Measurements from ENCODE around the gene RASGRP2.

Gene RASGRP2

GRCh38 chr11:64687643-64688533 is 56.1 kb downstream of the RASGRP2 start:
- no peak for TF ChIP-seq ARNTL (CRISPR knock-in tag; IDR thresholded peaks at IDR 0.05; ENCODE audit: borderline replicate concordance, low read depth)
- no peak for TF ChIP-seq ZNF565 (CRISPR knock-in tag; conservative IDR thresholded peaks at IDR 0.05; ENCODE audit: low read depth)
- TF ChIP-seq TCF4 (CRISPR knock-in tag; IDR thresholded peaks at IDR 0.05; ENCODE audit: borderline replicate concordance): no peak
- TF ChIP-seq, protein P1, sequence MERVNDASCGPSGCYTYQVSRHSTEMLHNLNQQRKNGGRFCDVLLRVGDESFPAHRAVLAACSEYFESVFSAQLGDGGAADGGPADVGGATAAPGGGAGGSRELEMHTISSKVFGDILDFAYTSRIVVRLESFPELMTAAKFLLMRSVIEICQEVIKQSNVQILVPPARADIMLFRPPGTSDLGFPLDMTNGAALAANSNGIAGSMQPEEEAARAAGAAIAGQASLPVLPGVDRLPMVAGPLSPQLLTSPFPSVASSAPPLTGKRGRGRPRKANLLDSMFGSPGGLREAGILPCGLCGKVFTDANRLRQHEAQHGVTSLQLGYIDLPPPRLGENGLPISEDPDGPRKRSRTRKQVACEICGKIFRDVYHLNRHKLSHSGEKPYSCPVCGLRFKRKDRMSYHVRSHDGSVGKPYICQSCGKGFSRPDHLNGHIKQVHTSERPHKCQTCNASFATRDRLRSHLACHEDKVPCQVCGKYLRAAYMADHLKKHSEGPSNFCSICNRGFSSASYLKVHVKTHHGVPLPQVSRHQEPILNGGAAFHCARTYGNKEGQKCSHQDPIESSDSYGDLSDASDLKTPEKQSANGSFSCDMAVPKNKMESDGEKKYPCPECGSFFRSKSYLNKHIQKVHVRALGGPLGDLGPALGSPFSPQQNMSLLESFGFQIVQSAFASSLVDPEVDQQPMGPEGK (CRISPR knock-in tag; IDR thresholded peaks at IDR 0.05; ENCODE audit: borderline replicate concordance): no peak
- TF ChIP-seq GLIS3 (CRISPR knock-in tag; IDR thresholded peaks at IDR 0.05): no peak
- TF ChIP-seq ZNF70 (CRISPR knock-in tag; IDR thresholded peaks at IDR 0.05): no peak
- peak; percentile 6; the same call in 2 of the 3 replicates for ATAC-seq

DNA sequence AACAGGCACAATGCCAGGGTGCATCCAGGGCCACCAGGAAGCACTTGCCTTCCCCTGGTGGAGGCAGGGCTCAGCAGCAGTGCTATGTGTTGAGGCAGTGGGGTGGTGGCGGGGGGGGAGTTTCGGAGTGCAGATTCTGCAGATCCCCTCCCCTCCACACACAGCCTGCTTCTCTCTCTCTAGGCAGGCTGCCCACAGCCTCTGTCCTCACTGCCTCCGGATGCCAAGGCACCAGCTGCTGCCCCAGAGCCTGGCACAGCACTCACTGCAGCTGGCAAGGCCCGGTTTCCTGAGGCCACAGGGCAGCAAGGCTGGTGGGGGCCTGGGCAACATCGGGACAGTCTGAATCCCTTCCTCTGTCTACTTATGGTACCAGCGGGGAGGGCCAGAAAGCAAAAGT is 56.7 kb downstream of the RASGRP2 start:
- TF ChIP-seq OSR1 (CRISPR knock-in tag; IDR thresholded peaks at IDR 0.05) (no peak), SNAI2 (CRISPR knock-in tag; IDR thresholded peaks at IDR 0.05) (no peak), ZNF70 (CRISPR knock-in tag; IDR thresholded peaks at IDR 0.05) (no peak), ARNTL (CRISPR knock-in tag; IDR thresholded peaks at IDR 0.05; ENCODE audit: borderline replicate concordance, low read depth) (no peak), ZNF565 (CRISPR knock-in tag; conservative IDR thresholded peaks at IDR 0.05; ENCODE audit: low read depth) (no peak), ZFP30 (CRISPR knock-in tag; IDR thresholded peaks at IDR 0.05) (no peak), TCF4 (CRISPR knock-in tag; IDR thresholded peaks at IDR 0.05; ENCODE audit: borderline replicate concordance) (no peak), CSDC2 (CRISPR knock-in tag; IDR thresholded peaks at IDR 0.05) (no peak), CREB5 (CRISPR knock-in tag; IDR thresholded peaks at IDR 0.05; ENCODE audit: low read depth) (no peak), ESRRG (CRISPR knock-in tag; IDR thresholded peaks at IDR 0.05) (no peak), ISL1 (CRISPR knock-in tag; IDR thresholded peaks at IDR 0.05) (no peak), PPARA (CRISPR knock-in tag; IDR thresholded peaks at IDR 0.05; ENCODE audit: borderline replicate concordance) (no peak)
- TF ChIP-seq, protein P2, sequence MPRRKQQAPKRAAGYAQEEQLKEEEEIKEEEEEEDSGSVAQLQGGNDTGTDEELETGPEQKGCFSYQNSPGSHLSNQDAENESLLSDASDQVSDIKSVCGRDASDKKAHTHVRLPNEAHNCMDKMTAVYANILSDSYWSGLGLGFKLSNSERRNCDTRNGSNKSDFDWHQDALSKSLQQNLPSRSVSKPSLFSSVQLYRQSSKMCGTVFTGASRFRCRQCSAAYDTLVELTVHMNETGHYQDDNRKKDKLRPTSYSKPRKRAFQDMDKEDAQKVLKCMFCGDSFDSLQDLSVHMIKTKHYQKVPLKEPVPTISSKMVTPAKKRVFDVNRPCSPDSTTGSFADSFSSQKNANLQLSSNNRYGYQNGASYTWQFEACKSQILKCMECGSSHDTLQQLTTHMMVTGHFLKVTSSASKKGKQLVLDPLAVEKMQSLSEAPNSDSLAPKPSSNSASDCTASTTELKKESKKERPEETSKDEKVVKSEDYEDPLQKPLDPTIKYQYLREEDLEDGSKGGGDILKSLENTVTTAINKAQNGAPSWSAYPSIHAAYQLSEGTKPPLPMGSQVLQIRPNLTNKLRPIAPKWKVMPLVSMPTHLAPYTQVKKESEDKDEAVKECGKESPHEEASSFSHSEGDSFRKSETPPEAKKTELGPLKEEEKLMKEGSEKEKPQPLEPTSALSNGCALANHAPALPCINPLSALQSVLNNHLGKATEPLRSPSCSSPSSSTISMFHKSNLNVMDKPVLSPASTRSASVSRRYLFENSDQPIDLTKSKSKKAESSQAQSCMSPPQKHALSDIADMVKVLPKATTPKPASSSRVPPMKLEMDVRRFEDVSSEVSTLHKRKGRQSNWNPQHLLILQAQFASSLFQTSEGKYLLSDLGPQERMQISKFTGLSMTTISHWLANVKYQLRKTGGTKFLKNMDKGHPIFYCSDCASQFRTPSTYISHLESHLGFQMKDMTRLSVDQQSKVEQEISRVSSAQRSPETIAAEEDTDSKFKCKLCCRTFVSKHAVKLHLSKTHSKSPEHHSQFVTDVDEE (CRISPR knock-in tag; IDR thresholded peaks at IDR 0.05): no peak
- TF ChIP-seq, protein P3, sequence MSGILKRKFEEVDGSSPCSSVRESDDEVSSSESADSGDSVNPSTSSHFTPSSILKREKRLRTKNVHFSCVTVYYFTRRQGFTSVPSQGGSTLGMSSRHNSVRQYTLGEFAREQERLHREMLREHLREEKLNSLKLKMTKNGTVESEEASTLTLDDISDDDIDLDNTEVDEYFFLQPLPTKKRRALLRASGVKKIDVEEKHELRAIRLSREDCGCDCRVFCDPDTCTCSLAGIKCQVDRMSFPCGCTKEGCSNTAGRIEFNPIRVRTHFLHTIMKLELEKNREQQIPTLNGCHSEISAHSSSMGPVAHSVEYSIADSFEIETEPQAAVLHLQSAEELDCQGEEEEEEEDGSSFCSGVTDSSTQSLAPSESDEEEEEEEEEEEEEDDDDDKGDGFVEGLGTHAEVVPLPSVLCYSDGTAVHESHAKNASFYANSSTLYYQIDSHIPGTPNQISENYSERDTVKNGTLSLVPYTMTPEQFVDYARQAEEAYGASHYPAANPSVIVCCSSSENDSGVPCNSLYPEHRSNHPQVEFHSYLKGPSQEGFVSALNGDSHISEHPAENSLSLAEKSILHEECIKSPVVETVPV (CRISPR knock-in tag; IDR thresholded peaks at IDR 0.05): no peak

DNA sequence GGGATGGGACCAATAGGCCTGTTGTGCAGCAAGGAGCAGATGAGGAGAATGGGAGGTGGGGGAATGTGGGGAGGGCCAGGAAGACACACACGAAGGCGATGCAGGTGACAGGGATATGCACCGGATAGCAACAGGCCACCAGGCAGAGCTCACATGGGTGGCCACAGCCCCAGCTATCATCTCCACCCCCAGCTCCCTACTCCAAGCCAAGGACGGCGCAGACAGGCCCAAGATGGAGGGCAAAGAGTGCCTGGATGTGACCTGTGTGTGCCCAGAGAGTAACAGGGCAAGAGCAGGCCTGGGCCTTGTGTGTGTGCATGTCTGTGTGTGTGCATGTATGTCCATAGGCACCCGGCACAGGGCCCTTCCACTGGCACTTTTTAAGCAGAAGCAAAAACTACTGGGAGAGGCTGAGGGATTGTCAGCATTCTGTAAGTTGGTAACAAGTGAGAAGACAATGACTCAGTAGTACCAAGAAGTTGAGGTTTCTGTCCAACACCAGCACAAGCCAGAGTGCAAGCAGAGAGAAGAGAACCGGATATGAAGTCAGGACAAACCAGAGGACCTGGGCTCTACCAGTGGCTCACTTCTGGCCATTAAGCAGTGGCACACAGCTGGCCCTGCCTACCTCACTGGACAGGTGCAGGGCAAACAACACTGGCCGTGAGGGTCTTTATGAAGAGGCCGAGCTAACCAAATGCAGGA is 57.3 kb downstream of the RASGRP2 start:
- TF ChIP-seq POU6F1 (CRISPR knock-in tag; IDR thresholded peaks at IDR 0.05; ENCODE audit: borderline replicate concordance, low read depth) (no peak), TCF4 (CRISPR knock-in tag; IDR thresholded peaks at IDR 0.05; ENCODE audit: borderline replicate concordance) (no peak), TOX (CRISPR knock-in tag; IDR thresholded peaks at IDR 0.05; ENCODE audit: borderline replicate concordance) (no peak), ZNF8 (CRISPR knock-in tag; IDR thresholded peaks at IDR 0.05) (no peak), ZFP30 (CRISPR knock-in tag; IDR thresholded peaks at IDR 0.05) (no peak), ZFP3 (CRISPR knock-in tag; IDR thresholded peaks at IDR 0.05) (no peak), SNAI2 (CRISPR knock-in tag; IDR thresholded peaks at IDR 0.05) (no peak), ZNF70 (CRISPR knock-in tag; IDR thresholded peaks at IDR 0.05) (no peak), ZNF565 (CRISPR knock-in tag; conservative IDR thresholded peaks at IDR 0.05; ENCODE audit: low read depth) (no peak), ZC3H10 (CRISPR knock-in tag; IDR thresholded peaks at IDR 0.05) (no peak), ISL1 (CRISPR knock-in tag; IDR thresholded peaks at IDR 0.05) (no peak), BACH2 (CRISPR knock-in tag; IDR thresholded peaks at IDR 0.05; ENCODE audit: borderline replicate concordance) (no peak)
- TF ChIP-seq, protein P2 (CRISPR knock-in tag; IDR thresholded peaks at IDR 0.05): no peak
- no peak for ATAC-seq

More for the DNA sequence above, 56.7 kb downstream of the RASGRP2 start:
- no peak for ATAC-seq

All from SK-N-SH treated with all-trans-retinoic acid at 6 μM for 48 hours (cell line).